GM19438 (cell line): Measurements from ENCODE around the gene ARID3B.
"Not testable (repeated sequence)": the region's sequence is repeated elsewhere in the genome, so short reads cannot be mapped to it uniquely, and the experiment has no call there.

Experiments
- ATAC-seq: cut with Tn5 transposase; IDR thresholded peaks from one replicate; pipeline ENCODE4 v1.9.1; 2021; ENCODE audit warnings: low read depth; ENCODE audit not compliant: unreplicated experiment

ARID3B gene

GRCh38 chr15:74565381-74566085, 24.5 kb downstream of the ARID3B start:
- ATAC-seq: no peak

GRCh38 chr15:74568594-74568993, 27.6 kb downstream of the ARID3B start:
- no peak for ATAC-seq

GRCh38 chr15:74569731-74570070, 28.7 kb downstream of the ARID3B start:
- ATAC-seq: no peak

- no peak for ATAC-seq
Measured at GRCh38 chr15:74571191-74571590, 30.2 kb downstream of the ARID3B start.

GRCh38 chr15:74573987-74574386, 33.0 kb downstream of the ARID3B start:
- ATAC-seq: no peak

GRCh38 chr15:74578496-74578994, 37.5 kb downstream of the ARID3B start:
- ATAC-seq: no peak

GRCh38 chr15:74579001-74579400, 38.0 kb downstream of the ARID3B start:
- ATAC-seq: no peak

- ATAC-seq: no peak
Measured at GRCh38 chr15:74580538-74581350, 39.7 kb downstream of the ARID3B start.

- ATAC-seq: no peak
Measured at GRCh38 chr15:74584204-74584603, 43.2 kb downstream of the ARID3B start.

GRCh38 chr15:74584779-74585178, 43.8 kb downstream of the ARID3B start:
- no peak for ATAC-seq

- ATAC-seq: no peak
Measured at GRCh38 chr15:74585191-74585590, 44.2 kb downstream of the ARID3B start.

GRCh38 chr15:74585857-74586256, 44.8 kb downstream of the ARID3B start:
- ATAC-seq: no peak

GRCh38 chr15:74589826-74590225, 48.8 kb downstream of the ARID3B start:
- no peak for ATAC-seq

- ATAC-seq: no peak
Measured at GRCh38 chr15:74592222-74592621, 51.2 kb downstream of the ARID3B start.

- ATAC-seq: no peak
Measured at GRCh38 chr15:74593122-74593521, 52.1 kb downstream of the ARID3B start.

GRCh38 chr15:74594455-74594854, 53.4 kb downstream of the ARID3B start:
- no peak for ATAC-seq

GRCh38 chr15:74595271-74595670, 54.3 kb downstream of the ARID3B start:
- ATAC-seq: no peak

- ATAC-seq: not testable (repeated sequence)
Measured at GRCh38 chr15:74596736-74597135, 55.7 kb downstream of the ARID3B start.

GRCh38 chr15:74597146-74597705, 56.2 kb downstream of the ARID3B start:
- not testable (repeated sequence) for ATAC-seq

GRCh38 chr15:74598126-74598842, 57.3 kb downstream of the ARID3B start:
- peak; percentile 92 for ATAC-seq

- ATAC-seq: no peak
Measured at GRCh38 chr15:74599156-74599555, 58.1 kb downstream of the ARID3B start.
